ENCODE measurements around the gene ZDHHC6.

The ZDHHC6 gene

DNA sequence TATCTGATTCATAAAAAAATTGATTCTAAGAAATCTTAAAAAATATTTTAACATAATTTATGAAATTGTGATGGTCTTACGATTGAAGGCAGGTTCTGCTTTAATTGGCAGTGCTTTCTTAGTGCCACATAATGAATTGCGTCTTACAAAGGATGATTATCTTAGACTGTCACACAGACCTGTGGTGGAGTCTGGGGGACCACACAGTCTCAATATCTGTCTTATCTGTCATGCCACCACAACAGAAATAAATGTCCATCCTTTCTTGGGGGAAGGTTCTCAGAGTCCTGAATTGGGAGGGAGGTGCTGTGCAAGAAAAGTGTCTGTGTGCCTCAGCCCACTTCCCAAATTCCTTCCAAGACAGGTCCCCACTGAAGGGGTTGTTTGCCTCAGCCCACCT, 34.0 kb downstream of the ZDHHC6 start:
- TF ChIP-seq TAF1 (IDR thresholded peaks at IDR 0.05; ENCODE audit: borderline replicate concordance, insufficient read depth, low read length) (no peak), SIN3A (IDR thresholded peaks at IDR 0.05; ENCODE audit: borderline replicate concordance, insufficient read depth, low read length) (no peak), FOXP2 (optimal IDR thresholded peaks at IDR 0.05; ENCODE audit: borderline replicate concordance, extremely low read depth, extremely low read length, insufficient read depth) (no peak), POLR2AphosphoS5 (IDR thresholded peaks at IDR 0.05; ENCODE audit: low read depth, low read length) (no peak)
- TF ChIP-seq, protein P1, sequence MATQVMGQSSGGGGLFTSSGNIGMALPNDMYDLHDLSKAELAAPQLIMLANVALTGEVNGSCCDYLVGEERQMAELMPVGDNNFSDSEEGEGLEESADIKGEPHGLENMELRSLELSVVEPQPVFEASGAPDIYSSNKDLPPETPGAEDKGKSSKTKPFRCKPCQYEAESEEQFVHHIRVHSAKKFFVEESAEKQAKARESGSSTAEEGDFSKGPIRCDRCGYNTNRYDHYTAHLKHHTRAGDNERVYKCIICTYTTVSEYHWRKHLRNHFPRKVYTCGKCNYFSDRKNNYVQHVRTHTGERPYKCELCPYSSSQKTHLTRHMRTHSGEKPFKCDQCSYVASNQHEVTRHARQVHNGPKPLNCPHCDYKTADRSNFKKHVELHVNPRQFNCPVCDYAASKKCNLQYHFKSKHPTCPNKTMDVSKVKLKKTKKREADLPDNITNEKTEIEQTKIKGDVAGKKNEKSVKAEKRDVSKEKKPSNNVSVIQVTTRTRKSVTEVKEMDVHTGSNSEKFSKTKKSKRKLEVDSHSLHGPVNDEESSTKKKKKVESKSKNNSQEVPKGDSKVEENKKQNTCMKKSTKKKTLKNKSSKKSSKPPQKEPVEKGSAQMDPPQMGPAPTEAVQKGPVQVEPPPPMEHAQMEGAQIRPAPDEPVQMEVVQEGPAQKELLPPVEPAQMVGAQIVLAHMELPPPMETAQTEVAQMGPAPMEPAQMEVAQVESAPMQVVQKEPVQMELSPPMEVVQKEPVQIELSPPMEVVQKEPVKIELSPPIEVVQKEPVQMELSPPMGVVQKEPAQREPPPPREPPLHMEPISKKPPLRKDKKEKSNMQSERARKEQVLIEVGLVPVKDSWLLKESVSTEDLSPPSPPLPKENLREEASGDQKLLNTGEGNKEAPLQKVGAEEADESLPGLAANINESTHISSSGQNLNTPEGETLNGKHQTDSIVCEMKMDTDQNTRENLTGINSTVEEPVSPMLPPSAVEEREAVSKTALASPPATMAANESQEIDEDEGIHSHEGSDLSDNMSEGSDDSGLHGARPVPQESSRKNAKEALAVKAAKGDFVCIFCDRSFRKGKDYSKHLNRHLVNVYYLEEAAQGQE (IDR thresholded peaks at IDR 0.05; ENCODE audit: insufficient read depth in 1 of 2, low read depth in 2 of 2, low read length in 2 of 2) = no peak

- TF ChIP-seq TAF1 (IDR thresholded peaks at IDR 0.05; ENCODE audit: borderline replicate concordance, insufficient read depth, low read length) = no peak
- TF ChIP-seq POLR2AphosphoS5 (IDR thresholded peaks at IDR 0.05; ENCODE audit: low read depth, low read length) = no peak
- TF ChIP-seq, protein P1 (IDR thresholded peaks at IDR 0.05; ENCODE audit: insufficient read depth in 1 of 2, low read depth in 2 of 2, low read length in 2 of 2) = no peak
- TF ChIP-seq SIN3A (IDR thresholded peaks at IDR 0.05; ENCODE audit: borderline replicate concordance, insufficient read depth, low read length) = no peak
- TF ChIP-seq FOXP2 (optimal IDR thresholded peaks at IDR 0.05; ENCODE audit: borderline replicate concordance, extremely low read depth, extremely low read length, insufficient read depth) = no peak
These were observed 37.0 kb downstream of the ZDHHC6 start for GRCh38 chr10:112409755-112410154.

GRCh38 chr10:112409299-112409698, 37.4 kb downstream of the ZDHHC6 start:
- TF ChIP-seq TAF1 (IDR thresholded peaks at IDR 0.05; ENCODE audit: borderline replicate concordance, insufficient read depth, low read length) (no peak), POLR2AphosphoS5 (IDR thresholded peaks at IDR 0.05; ENCODE audit: low read depth, low read length) (no peak), SIN3A (IDR thresholded peaks at IDR 0.05; ENCODE audit: borderline replicate concordance, insufficient read depth, low read length) (no peak), FOXP2 (optimal IDR thresholded peaks at IDR 0.05; ENCODE audit: borderline replicate concordance, extremely low read depth, extremely low read length, insufficient read depth) (no peak)
- TF ChIP-seq, protein P1 (IDR thresholded peaks at IDR 0.05; ENCODE audit: insufficient read depth in 1 of 2, low read depth in 2 of 2, low read length in 2 of 2) = no peak

GRCh38 chr10:112407696-112408095, 39.0 kb downstream of the ZDHHC6 start:
- TF ChIP-seq, protein P1 (IDR thresholded peaks at IDR 0.05; ENCODE audit: insufficient read depth in 1 of 2, low read depth in 2 of 2, low read length in 2 of 2) = no peak
- TF ChIP-seq TAF1 (IDR thresholded peaks at IDR 0.05; ENCODE audit: borderline replicate concordance, insufficient read depth, low read length) (no peak), FOXP2 (optimal IDR thresholded peaks at IDR 0.05; ENCODE audit: borderline replicate concordance, extremely low read depth, extremely low read length, insufficient read depth) (no peak), SIN3A (IDR thresholded peaks at IDR 0.05; ENCODE audit: borderline replicate concordance, insufficient read depth, low read length) (no peak), POLR2AphosphoS5 (IDR thresholded peaks at IDR 0.05; ENCODE audit: low read depth, low read length) (no peak)

DNA sequence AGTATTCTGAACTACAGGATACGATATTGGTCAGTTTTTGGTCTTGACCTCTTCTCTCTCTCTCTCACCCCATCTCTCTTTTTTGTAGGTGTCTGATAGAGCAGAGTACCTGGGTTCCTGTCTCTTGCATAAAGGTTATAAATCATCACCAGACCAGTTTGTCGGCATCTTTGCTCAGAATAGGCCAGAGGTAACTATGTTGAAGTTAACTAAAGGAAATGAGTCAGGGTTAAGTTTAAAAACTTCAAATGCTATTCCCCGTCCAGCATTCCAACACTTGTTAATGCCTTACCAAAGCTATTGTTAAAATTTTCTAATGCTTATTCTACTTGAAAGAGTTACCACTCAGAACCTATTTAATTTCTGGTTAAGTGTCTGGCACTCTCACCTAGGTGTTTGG, 42.1 kb downstream of the ZDHHC6 start:
- TF ChIP-seq, protein P1 (IDR thresholded peaks at IDR 0.05; ENCODE audit: insufficient read depth in 1 of 2, low read depth in 2 of 2, low read length in 2 of 2) = no peak
- TF ChIP-seq SIN3A (IDR thresholded peaks at IDR 0.05; ENCODE audit: borderline replicate concordance, insufficient read depth, low read length) (no peak), FOXP2 (optimal IDR thresholded peaks at IDR 0.05; ENCODE audit: borderline replicate concordance, extremely low read depth, extremely low read length, insufficient read depth) (no peak), TAF1 (IDR thresholded peaks at IDR 0.05; ENCODE audit: borderline replicate concordance, insufficient read depth, low read length) (no peak), POLR2AphosphoS5 (IDR thresholded peaks at IDR 0.05; ENCODE audit: low read depth, low read length) (no peak)
